NCI-H510A treated with DMSO at 0.1 percent for 48 hours (cell line): Measurements from ENCODE around the gene EFCAB11.

Experiments used
- DNase-seq: peaks from one replicate; lab custom pipeline; 2025; lab: John Stamatoyannopoulos, UW

Gene EFCAB11, protein sequence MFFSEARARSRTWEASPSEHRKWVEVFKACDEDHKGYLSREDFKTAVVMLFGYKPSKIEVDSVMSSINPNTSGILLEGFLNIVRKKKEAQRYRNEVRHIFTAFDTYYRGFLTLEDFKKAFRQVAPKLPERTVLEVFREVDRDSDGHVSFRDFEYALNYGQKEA

GRCh38 chr14:89954070-89955021, at the start of gene EFCAB11:
Gene EFCAB11, minus strand, starts transcription at chr14:89954730. Its CDS starts 70 bp downstream, at chr14:89954660.
- DNase-seq: peak; percentile 96

- DNase-seq: no peak
These were observed 49.2 kb upstream of the EFCAB11 start for GRCh38 chr14:90003526-90004307.

DNA sequence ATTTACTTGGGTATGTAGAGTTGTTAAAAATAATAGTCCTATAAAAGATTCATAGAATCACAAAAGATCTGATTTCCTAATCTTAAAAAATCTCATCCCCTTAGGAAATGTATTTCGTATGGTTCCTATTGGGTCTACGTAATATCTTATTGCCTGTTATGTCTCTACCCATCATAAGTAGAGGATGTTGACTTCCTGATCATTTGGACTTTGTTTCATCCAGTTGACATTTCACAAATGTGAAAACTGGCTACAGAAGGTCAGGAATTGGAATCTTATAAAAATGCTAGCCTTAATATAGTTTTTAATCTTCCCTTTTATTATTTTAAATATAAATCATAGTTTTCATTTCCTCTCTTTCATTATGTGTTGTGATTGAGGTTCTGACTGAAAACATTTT, 46.4 kb upstream of the EFCAB11 start:
- no peak for DNase-seq

- DNase-seq: no peak
These were observed 42.4 kb upstream of the EFCAB11 start for GRCh38 chr14:89996963-89997362.

GRCh38 chr14:89992273-89992672, 37.7 kb upstream of the EFCAB11 start:
- DNase-seq: no peak

DNA sequence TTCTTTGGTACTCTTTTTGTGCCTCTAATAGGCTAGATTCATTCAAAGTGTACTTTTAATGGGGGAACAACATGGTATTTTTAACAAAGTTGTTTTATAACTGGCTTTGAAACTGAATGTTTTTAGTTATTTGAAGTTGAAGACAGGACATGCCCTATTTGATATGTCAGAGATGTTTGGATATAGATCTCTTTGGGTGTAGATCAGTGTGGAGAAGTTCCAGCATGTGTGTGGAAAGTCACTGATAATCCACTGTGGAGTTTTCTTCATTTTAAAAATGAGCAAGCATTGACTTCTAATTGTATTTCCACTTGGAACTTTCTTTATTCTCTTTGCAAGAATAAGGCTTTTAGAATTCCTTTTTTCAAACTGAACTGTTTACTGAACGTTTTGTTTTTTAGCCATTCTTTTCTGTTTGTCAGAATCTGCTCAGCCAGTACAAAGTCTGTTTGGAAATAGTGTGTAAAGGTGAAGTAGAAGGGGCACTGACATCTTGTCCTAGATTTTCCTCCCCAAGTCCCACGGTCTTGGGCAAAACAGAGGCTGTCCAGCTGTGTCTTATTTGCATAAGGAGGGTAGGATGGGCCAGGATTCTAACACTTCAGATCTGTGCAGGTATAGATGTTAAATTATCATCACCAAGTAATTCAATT, 36.2 kb upstream of the EFCAB11 start:
- DNase-seq: no peak

- no peak for DNase-seq
These were observed 35.7 kb upstream of the EFCAB11 start for GRCh38 chr14:89990218-89990617.

- DNase-seq: no peak
These were observed 34.3 kb upstream of the EFCAB11 start for GRCh38 chr14:89988787-89989186.

GRCh38 chr14:89987161-89987475, 32.6 kb upstream of the EFCAB11 start:
- DNase-seq: no peak

GRCh38 chr14:89986462-89987160, 32.1 kb upstream of the EFCAB11 start:
- no peak for DNase-seq

DNA sequence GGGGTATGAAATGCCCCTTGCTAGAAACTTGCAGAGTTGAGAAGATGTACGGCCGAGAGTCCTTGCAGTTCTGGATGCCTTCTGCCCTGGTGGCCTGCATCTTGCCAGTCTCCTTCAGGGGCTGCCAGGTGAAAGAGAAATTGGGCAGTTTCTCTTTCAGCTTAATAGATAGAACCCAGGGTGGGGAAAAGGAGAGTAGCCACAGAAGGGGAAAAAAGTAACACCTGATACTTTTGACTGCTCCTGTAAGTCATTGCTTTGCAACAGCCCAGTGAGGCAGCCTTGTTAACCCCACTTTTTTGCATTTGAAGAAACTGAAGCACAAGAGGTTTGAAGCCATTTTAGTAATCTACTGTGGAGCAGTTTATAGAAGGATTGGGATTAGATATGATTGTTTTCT, 28.8 kb upstream of the EFCAB11 start:
- DNase-seq: no peak

GRCh38 chr14:89978656-89979055, 24.1 kb upstream of the EFCAB11 start:
- DNase-seq: no peak

DNA sequence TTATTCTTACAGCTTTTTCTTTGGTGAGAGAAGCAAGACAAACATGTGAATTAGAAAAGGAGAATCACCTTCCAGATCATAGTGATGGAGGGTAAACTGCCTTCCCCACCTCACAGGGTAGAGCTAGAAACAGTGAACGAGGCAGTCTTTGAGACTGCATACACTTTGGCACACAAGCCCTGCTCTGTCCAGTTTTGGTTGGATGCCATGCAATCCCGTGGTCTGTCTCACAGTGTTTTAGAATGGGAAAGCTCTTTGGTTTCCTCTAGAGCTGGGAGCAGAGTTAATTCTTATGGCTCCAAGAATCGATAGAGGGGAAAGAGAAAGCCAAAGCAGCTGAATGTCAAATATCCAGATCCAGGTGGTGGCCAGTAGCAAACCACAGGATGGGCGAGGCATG, 23.1 kb upstream of the EFCAB11 start:
- no peak for DNase-seq

GRCh38 chr14:89973234-89973823, 18.8 kb upstream of the EFCAB11 start:
- peak; percentile 65 for DNase-seq

GRCh38 chr14:89965839-89966238, 11.3 kb upstream of the EFCAB11 start:
- DNase-seq: no peak

DNA sequence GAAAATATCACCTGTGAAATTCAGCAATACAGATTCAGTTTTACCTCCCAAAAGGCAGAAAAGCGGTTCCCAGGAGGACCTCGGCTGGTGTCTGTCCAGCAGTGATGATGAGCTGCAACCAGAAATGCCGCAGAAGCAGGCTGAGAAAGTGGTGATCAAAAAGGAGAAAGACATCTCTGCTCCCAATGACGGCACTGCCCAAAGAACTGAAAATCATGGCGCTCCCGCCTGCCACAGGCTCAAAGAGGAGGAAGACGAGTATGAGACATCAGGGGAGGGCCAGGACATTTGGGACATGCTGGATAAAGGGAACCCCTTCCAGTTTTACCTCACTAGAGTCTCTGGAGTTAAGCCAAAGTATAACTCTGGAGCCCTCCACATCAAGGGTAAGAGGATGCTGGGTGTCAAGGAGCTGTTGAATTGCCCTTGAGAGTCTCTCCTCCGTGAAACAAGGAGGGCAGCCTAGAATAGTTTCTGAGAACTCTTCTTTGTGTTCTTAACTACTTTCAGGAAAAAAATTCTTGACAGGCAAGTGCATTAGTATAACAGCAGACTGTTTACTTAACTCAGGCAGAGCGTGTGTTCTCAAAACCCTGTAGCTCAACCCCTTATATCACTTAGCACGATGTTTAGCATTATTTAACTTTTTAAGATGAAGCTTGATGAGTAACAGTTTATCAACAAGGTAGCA, 8.9 kb upstream of the EFCAB11 start:
- no peak for DNase-seq

- no peak for DNase-seq
These were observed 6.4 kb upstream of the EFCAB11 start for GRCh38 chr14:89960914-89961313.

GRCh38 chr14:89959853-89960445, 5.4 kb upstream of the EFCAB11 start:
- no peak for DNase-seq

DNA sequence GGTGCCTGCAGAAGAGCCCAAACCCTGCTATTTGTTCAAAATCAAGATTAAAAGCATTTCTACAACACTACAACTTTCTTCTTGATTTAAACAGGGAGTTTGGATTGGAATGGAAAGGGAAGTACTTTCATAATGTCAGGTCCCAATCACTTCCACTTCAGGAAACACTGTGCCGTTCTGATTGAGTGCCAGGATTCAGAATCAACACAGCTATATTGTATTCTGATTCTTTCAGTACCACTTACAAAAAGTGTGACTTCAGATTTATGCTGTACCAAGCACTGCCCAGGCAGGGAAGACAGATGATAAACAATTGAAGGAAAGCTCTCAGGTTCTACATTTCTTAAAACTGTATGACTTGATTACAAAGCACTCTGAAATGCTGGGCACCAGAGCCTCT, 4.4 kb upstream of the EFCAB11 start:
- no peak for DNase-seq

DNA sequence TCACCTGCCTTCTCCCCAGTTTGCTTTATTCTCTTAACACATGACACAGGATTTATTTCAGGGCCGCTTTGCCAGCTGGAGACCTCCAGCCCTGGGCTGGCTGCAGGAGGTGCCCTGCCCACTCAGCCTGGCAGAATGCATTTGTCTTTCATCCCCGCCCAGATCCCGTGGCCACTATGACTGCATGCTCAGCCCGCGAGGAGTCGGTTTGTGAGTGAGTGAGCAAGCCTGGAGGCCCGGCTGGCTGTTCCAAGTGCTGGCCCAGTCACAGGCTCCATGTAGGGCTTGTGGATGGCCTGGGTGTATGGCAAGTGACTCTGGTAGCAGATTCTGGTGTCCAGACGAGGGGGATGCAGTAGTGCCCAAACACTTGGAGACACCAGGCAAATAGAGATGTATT, 3.3 kb upstream of the EFCAB11 start:
- no peak for DNase-seq
